Kidney (tissue), 14 donors: ENCODE results near the gene SLC6A19. TPM values are rescaled to one million over a fixed set of nuclear protein-coding genes. Genes with fewer than 3 reads are reported as not detected.

Experiments
- DNase-seq, 5 donors: peaks; one replicate each; pipeline ENCODE4 v3.0.0-alpha.2; 2013 to 2020
- FAIRE-seq: peaks from 2 replicates; lab custom pipeline; 2012; peaks lifted over from hg19 to GRCh38; lab: Jason Lieb, UNC
- H3K27ac ChIP-seq, 2 donors: one replicate each; pipeline ENCODE4 v1.7.0; 2013; ENCODE audit warnings: low read depth in 2 of 2, low read length in 2 of 2, inconsistent platforms in 1 of 2
- H3K27me3 ChIP-seq: one replicate; pipeline ENCODE4 v1.7.1; 2013; ENCODE audit warnings: low read length, inconsistent platforms; ENCODE audit not compliant: control insufficient read depth, insufficient read depth
- H3K36me3 ChIP-seq, 3 donors: one replicate each; pipeline versions ENCODE4 v1.7.0 to v1.7.1; 2013; ENCODE audit warnings: low read length in 3 of 3, control low read depth in 1 of 3, inconsistent platforms in 1 of 3; ENCODE audit not compliant: insufficient read depth in 3 of 3, control insufficient read depth in 2 of 3
- H3K4me1 ChIP-seq, 3 donors: one replicate each; pipeline versions ENCODE4 v1.7.0 to v1.7.1; 2013; ENCODE audit warnings: low read length in 3 of 3, inconsistent platforms in 1 of 3, low read depth in 1 of 3; ENCODE audit not compliant: control insufficient read depth in 2 of 3, insufficient read depth in 2 of 3
- H3K4me3 ChIP-seq, 3 donors: one replicate each; pipeline versions ENCODE4 v1.7.0 to v1.8.1; 2013; ENCODE audit warnings: low read length in 3 of 3, control low read depth in 1 of 3, inconsistent platforms in 1 of 3
- H3K9ac ChIP-seq, 3 donors: one replicate each; pipeline versions ENCODE4 v1.7.0 to v1.7.1; 2013; ENCODE audit warnings: low read length in 3 of 3, control low read depth in 1 of 3, inconsistent platforms in 1 of 3
- H3K9me3 ChIP-seq, 3 donors: one replicate each; pipeline versions ENCODE4 v1.7.0 to v1.7.1; 2013; ENCODE audit warnings: low read length in 3 of 3, control low read depth in 1 of 3, inconsistent platforms in 1 of 3; ENCODE audit not compliant: control insufficient read depth in 2 of 3, insufficient read depth in 1 of 3
- CTCF ChIP-seq: IDR thresholded peaks from 3 replicates; pipeline ENCODE4 v1.5.1; 2012; ENCODE audit warnings: mild to moderate bottlenecking, moderate library complexity, borderline replicate concordance; ENCODE audit not compliant: insufficient read depth; ENCODE audit errors: extremely low read depth
- intact Hi-C: fragments of 100-400 bp; cut with DNase I; formaldehyde crosslinking; loops from one replicate; pipeline ENCODE4 v1.11.1; 2022
- polyA plus RNA-seq: library from polyadenylated mRNA; stranded (reverse); fragments of 350-450 nt; fragmentation: Illumina TruSeq; extraction: RNeasy Lipid Tissue Mini Kit (QIAGEN cat#74804); gene quantifications from one replicate; pipeline ENCODE4 v1.2.3, GENCODE V29; 2014; ENCODE audit warnings: low read depth, low replicate concordance; ENCODE audit not compliant: insufficient read depth
- total RNA-seq: library from RNA; stranded (reverse); fragmentation: NEBNext Ultra II Directional; extraction: Animal tissue kit (Norgen Biotek cat#: 25700); gene quantifications from one replicate; pipeline ENCODE4 v1.2.1, GENCODE V29; 2021
- donor health status: control.
- donor health status: control.
- donor health status: control.
- donor health status: control.
- donor health status: control.
- donor health status: DM: yes; HTN: yes; CAD: no.
- donor health status: Normal renal cell carcinoma (clear cell type).

Gene SLC6A19
- total and polyA plus RNA-seq, 2 donors from 2014 or later = 2.2 to 69.3 TPM

- FAIRE-seq (no peak), DNase-seq (no peak)
- intact Hi-C loops = no loop called here
- no peaks in the 10 kb centered on the region for H3K27me3 ChIP-seq
- H3K4me1 ChIP-seq = no peaks in the 10 kb centered on the region
- no peak overlapping the region for H3K27ac ChIP-seq
- H3K9me3 ChIP-seq = peaks cover 0 to 7% (median 0%) of the 10 kb centered on the region in 3 donors
- no peaks in the 10 kb centered on the region for H3K36me3 ChIP-seq
- no peak for TF ChIP-seq CTCF
- no peak overlapping the region for H3K9ac ChIP-seq
- H3K4me3 ChIP-seq = no peak overlapping the region
Measured at GRCh38 chr5:1273745-1274144, 72.3 kb downstream of the SLC6A19 start.

GRCh38 chr5:1274471-1274870, 73.1 kb downstream of the SLC6A19 start:
- FAIRE-seq = no peak
- no peak overlapping the region for H3K9ac ChIP-seq

More at GRCh38 chr5:1274471-1274870, 73.1 kb downstream of the SLC6A19 start:
- H3K9me3 ChIP-seq = peaks cover 0 to 7% (median 0%) of the 10 kb centered on the region in 3 donors
- H3K4me1 ChIP-seq = no peaks in the 10 kb centered on the region
- H3K4me3 ChIP-seq = no peak overlapping the region
- no peak for TF ChIP-seq CTCF
- intact Hi-C loops = no loop called here
- no peak overlapping the region for H3K27ac ChIP-seq
- no peaks in the 10 kb centered on the region for H3K27me3 ChIP-seq
- DNase-seq = no peak
- H3K36me3 ChIP-seq = no peaks in the 10 kb centered on the region

Other genes starting within 250 kb of the SLC6A19 start
- gene NKD2, start 192.8 kb upstream of the SLC6A19 start, total RNA-seq = 14.1 TPM
- 7.9 TPM for gene NKD2, start 192.8 kb upstream of the SLC6A19 start, polyA plus RNA-seq
- 92.9 TPM for gene SLC12A7, start 89.5 kb upstream of the SLC6A19 start, total RNA-seq
- gene SLC12A7, start 89.5 kb upstream of the SLC6A19 start, polyA plus RNA-seq = 28.2 TPM
- gene SLC6A18, start 23.8 kb downstream of the SLC6A19 start, total RNA-seq = not detected
- 1.5 TPM for gene SLC6A18, start 23.8 kb downstream of the SLC6A19 start, polyA plus RNA-seq
- 0.91 TPM for gene TERT, start 93.5 kb downstream of the SLC6A19 start, total RNA-seq
- gene TERT, start 93.5 kb downstream of the SLC6A19 start, polyA plus RNA-seq = not detected
- 96.6 TPM for gene CLPTM1L, start 143.5 kb downstream of the SLC6A19 start, total RNA-seq
- 135 TPM for gene CLPTM1L, start 143.5 kb downstream of the SLC6A19 start, polyA plus RNA-seq
- 0.54 TPM for gene SLC6A3, start 243.8 kb downstream of the SLC6A19 start, total RNA-seq
- 0.09 TPM for gene SLC6A3, start 243.8 kb downstream of the SLC6A19 start, polyA plus RNA-seq